ENCODE measurements around the gene OSBPL1A.

OSBPL1A gene

DNA sequence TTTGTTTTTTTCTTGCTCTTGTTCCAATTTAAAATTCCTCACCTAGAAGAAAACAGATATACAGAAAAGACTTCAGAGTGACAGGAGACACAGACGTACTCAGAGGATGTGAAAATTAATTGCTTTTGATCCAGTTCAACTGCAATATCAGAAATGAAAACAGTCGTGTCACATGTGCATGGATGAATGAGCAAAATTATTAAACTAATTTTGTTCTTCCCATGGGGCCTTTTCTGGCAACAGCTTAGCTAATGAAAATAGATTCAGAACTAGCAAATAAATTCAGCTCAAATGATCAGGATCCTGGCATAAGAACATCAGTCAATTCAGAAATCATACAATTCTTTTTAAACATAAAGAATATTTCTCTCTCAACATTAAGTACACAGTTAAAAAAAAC is 158.3 kb downstream of the OSBPL1A start:
- Histone ChIP-seq H3K36me3 (ENCODE audit: low read length) (no peaks in the 10 kb centered on the region), H2AFZ (ENCODE audit: low read depth, low read length, severe bottlenecking) (no peak overlapping the region), H3K27me3 (ENCODE audit: low read length) (no peaks in the 10 kb centered on the region), H3K79me2 (ENCODE audit: insufficient read depth, low read length) (no peaks in the 10 kb centered on the region), H3F3A (ENCODE audit: insufficient read depth) (no peaks in the 10 kb centered on the region), H3K4me3 (ENCODE audit: insufficient read depth, low read length, poor library complexity, severe bottlenecking) (no peak overlapping the region), H3K9me3 (ENCODE audit: insufficient read depth, low read length) (no peaks in the 10 kb centered on the region), H3K27ac (ENCODE audit: low read depth, low read length) (no peak overlapping the region), H3K4me2 (ENCODE audit: low read depth, low read length, poor library complexity, severe bottlenecking) (no peak overlapping the region), H3K9ac (ENCODE audit: low read length) (no peak overlapping the region), H4K20me1 (ENCODE audit: low read depth, low read length) (no peaks in the 10 kb centered on the region), H3K9me2 (replicated peaks; ENCODE audit: insufficient read depth, low read length) (no peaks in the 10 kb centered on the region)
- TF ChIP-seq, protein P1, sequence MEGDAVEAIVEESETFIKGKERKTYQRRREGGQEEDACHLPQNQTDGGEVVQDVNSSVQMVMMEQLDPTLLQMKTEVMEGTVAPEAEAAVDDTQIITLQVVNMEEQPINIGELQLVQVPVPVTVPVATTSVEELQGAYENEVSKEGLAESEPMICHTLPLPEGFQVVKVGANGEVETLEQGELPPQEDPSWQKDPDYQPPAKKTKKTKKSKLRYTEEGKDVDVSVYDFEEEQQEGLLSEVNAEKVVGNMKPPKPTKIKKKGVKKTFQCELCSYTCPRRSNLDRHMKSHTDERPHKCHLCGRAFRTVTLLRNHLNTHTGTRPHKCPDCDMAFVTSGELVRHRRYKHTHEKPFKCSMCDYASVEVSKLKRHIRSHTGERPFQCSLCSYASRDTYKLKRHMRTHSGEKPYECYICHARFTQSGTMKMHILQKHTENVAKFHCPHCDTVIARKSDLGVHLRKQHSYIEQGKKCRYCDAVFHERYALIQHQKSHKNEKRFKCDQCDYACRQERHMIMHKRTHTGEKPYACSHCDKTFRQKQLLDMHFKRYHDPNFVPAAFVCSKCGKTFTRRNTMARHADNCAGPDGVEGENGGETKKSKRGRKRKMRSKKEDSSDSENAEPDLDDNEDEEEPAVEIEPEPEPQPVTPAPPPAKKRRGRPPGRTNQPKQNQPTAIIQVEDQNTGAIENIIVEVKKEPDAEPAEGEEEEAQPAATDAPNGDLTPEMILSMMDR (IDR thresholded peaks at IDR 0.05; ENCODE audit: insufficient read depth, low read length, poor library complexity, severe bottlenecking), result no peak
- no peak for TF ChIP-seq EZH2phosphoT487 (conservative IDR thresholded peaks at IDR 0.05; ENCODE audit: low read length)

DNA sequence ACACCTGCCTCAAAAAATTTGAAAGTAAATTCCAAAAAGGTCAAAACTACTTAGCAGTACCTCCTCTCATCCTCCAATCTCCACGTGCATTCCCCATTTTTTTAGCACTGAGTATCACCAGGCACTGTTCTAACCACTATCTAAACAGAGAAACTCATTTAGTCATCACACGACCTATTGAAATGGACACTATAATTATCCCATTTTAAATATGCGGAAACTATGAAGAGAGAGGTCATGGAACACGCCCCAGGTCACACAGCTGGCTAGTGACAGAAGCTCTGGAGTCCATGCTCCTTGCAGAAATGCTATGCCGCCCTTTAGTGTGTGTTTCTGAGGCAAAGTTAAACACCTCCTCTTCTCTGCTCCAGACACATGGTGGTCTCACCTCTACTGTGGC is 159.2 kb downstream of the OSBPL1A start:
- no peaks in the 10 kb centered on the region for H3K9me3 ChIP-seq (ENCODE audit: insufficient read depth, low read length)
- no peak overlapping the region for H3K27ac ChIP-seq (ENCODE audit: low read depth, low read length)
- no peaks in the 10 kb centered on the region for H3K36me3 ChIP-seq (ENCODE audit: low read length)
- H2AFZ ChIP-seq (ENCODE audit: low read depth, low read length, severe bottlenecking), result no peak overlapping the region
- no peaks in the 10 kb centered on the region for H3K9me2 ChIP-seq (replicated peaks; ENCODE audit: insufficient read depth, low read length)
- H3K9ac ChIP-seq (ENCODE audit: low read length), result no peak overlapping the region
- no peaks in the 10 kb centered on the region for H4K20me1 ChIP-seq (ENCODE audit: low read depth, low read length)
- H3K27me3 ChIP-seq (ENCODE audit: low read length), result no peaks in the 10 kb centered on the region
- no peaks in the 10 kb centered on the region for H3K79me2 ChIP-seq (ENCODE audit: insufficient read depth, low read length)
- TF ChIP-seq EZH2phosphoT487 (conservative IDR thresholded peaks at IDR 0.05; ENCODE audit: low read length), result no peak
- TF ChIP-seq, protein P1 (IDR thresholded peaks at IDR 0.05; ENCODE audit: insufficient read depth, low read length, poor library complexity, severe bottlenecking), result no peak
- H3K4me3 ChIP-seq (ENCODE audit: insufficient read depth, low read length, poor library complexity, severe bottlenecking), result no peak overlapping the region
- no peaks in the 10 kb centered on the region for H3F3A ChIP-seq (ENCODE audit: insufficient read depth)
- H3K4me2 ChIP-seq (ENCODE audit: low read depth, low read length, poor library complexity, severe bottlenecking), result no peak overlapping the region

DNA sequence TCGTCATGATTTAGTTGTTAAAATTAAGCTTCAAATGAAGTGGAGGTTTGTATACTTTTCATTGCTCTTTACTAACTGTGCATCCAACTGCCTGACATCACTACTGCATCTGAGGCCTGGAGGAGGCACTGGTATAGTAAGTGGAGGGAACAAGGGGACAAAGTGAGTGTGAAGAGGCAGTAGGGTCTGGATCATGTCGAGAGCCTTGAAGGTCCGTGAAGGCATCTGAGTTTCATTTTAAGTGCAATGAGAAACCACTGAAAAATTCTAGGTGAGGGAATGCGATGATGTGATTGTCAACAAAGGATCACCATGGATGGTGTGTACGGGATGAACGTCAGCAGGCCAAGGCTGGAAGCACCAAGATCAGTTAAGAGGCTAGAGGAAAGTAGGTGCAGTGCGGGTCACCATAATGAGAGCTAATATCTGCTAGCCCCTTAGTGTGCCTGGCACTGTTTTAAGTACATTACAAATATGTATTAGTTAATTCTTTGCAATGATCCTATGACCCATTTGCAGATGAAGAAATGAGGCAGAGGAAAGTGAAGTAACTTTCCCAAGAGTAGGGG is 162.7 kb downstream of the OSBPL1A start:
- H3K79me2 ChIP-seq (ENCODE audit: insufficient read depth, low read length), result no peaks in the 10 kb centered on the region
- H3K9me2 ChIP-seq (replicated peaks; ENCODE audit: insufficient read depth, low read length), result no peaks in the 10 kb centered on the region
- TF ChIP-seq EZH2phosphoT487 (conservative IDR thresholded peaks at IDR 0.05; ENCODE audit: low read length), result no peak
- TF ChIP-seq, protein P1 (IDR thresholded peaks at IDR 0.05; ENCODE audit: insufficient read depth, low read length, poor library complexity, severe bottlenecking), result no peak

More for the DNA sequence above, 162.7 kb downstream of the OSBPL1A start:
- Histone ChIP-seq H3K9me3 (ENCODE audit: insufficient read depth, low read length) (no peaks in the 10 kb centered on the region), H3F3A (ENCODE audit: insufficient read depth) (no peaks in the 10 kb centered on the region), H3K4me2 (ENCODE audit: low read depth, low read length, poor library complexity, severe bottlenecking) (no peak overlapping the region), H3K9ac (ENCODE audit: low read length) (no peak overlapping the region), H3K27me3 (ENCODE audit: low read length) (no peaks in the 10 kb centered on the region), H3K27ac (ENCODE audit: low read depth, low read length) (no peak overlapping the region), H2AFZ (ENCODE audit: low read depth, low read length, severe bottlenecking) (no peak overlapping the region), H3K4me3 (ENCODE audit: insufficient read depth, low read length, poor library complexity, severe bottlenecking) (no peak overlapping the region), H4K20me1 (ENCODE audit: low read depth, low read length) (no peaks in the 10 kb centered on the region), H3K36me3 (ENCODE audit: low read length) (no peaks in the 10 kb centered on the region)

Data from SU-DHL-6 (cell line).